HepG2 (cell line): ENCODE results near the gene TVP23A. TPM values are rescaled to one million over a fixed set of nuclear protein-coding genes. Genes with fewer than 3 reads are reported as not detected.

Experiments used
- ASH2L ChIP-seq: fragments of 300-600, 200-600 bp; sonication (generic); IDR thresholded peaks from 2 replicates; pipeline ENCODE4 v1.7.0; 2017; ENCODE audit warnings: low read depth, mild to moderate bottlenecking, moderate library complexity, mixed read lengths, low read length; ENCODE audit not compliant: insufficient read length
- CHCHD3 ChIP-seq: sonication (generic); formaldehyde crosslinking; IDR thresholded peaks from 2 replicates; pipeline ENCODE4 v1.8.0; 2022; ENCODE audit warnings: mild to moderate bottlenecking, missing genetic modification reagents, moderate library complexity
- CHD4 ChIP-seq: fragments of 200-600 bp; sonication (generic); IDR thresholded peaks from 2 replicates; pipeline ENCODE4 v1.7.0; 2017; ENCODE audit warnings: mild to moderate bottlenecking, low read length, borderline replicate concordance
- FOSL2 ChIP-seq: sonication (generic); formaldehyde crosslinking; IDR thresholded peaks from 2 replicates; pipeline ENCODE4 v1.4.0; 2020; ENCODE audit warnings: missing genetic modification reagents
- FOXM1 ChIP-seq: sonication (generic); formaldehyde crosslinking; IDR thresholded peaks from 2 replicates; pipeline ENCODE4 v1.5.0; 2020; ENCODE audit warnings: missing genetic modification reagents
- HNRNPUL1 ChIP-seq: fragments of 200-400 bp; formaldehyde crosslinking; IDR thresholded peaks from 2 replicates; pipeline ENCODE4 v1.6.1; 2017; ENCODE audit warnings: low read depth, mild to moderate bottlenecking, low read length, moderate library complexity
- NR2C2 ChIP-seq: sonication (generic); formaldehyde crosslinking; IDR thresholded peaks from 2 replicates; pipeline ENCODE4 v1.4.0; 2020; ENCODE audit warnings: missing genetic modification reagents, mild to moderate bottlenecking, moderate library complexity, borderline replicate concordance
- SKI ChIP-seq: fragments of 450-650 bp; IDR thresholded peaks from one replicate; pipeline ENCODE4 v1.6.1; 2018; ENCODE audit warnings: mild to moderate bottlenecking; ENCODE audit not compliant: partially characterized antibody
- SOX5 ChIP-seq: IDR thresholded peaks from 2 replicates; pipeline ENCODE4 v1.6.1; 2016; ENCODE audit warnings: borderline replicate concordance
- STAG1 ChIP-seq: sonication (generic); formaldehyde crosslinking; IDR thresholded peaks from 2 replicates; pipeline ENCODE4 v1.4.0; 2020; ENCODE audit warnings: missing genetic modification reagents
- TCF7 ChIP-seq: sonication (generic); IDR thresholded peaks from 2 replicates; pipeline ENCODE4 v1.6.1; 2016; ENCODE audit warnings: antibody characterized with exemption, low read depth
- ZBTB42 ChIP-seq: sonication (generic); formaldehyde crosslinking; IDR thresholded peaks from 2 replicates; pipeline ENCODE4 v1.5.0; 2020; ENCODE audit warnings: mild to moderate bottlenecking, missing genetic modification reagents
- ZNF33A ChIP-seq: sonication (generic); formaldehyde crosslinking; IDR thresholded peaks from 2 replicates; pipeline ENCODE4 v1.5.1; 2020; ENCODE audit warnings: missing genetic modification reagents, mild to moderate bottlenecking, moderate library complexity, borderline replicate concordance
- ZNF589 ChIP-seq: sonication (generic); formaldehyde crosslinking; conservative IDR thresholded peaks from 2 replicates; pipeline ENCODE4 v1.8.0; 2022; ENCODE audit warnings: mild to moderate bottlenecking, moderate library complexity, missing genetic modification reagents
- polyA plus RNA-seq, 8 experiments: library from polyadenylated mRNA; depleted of rRNA in 3 of 8; stranded (reverse) in 7 of 8; unstranded in 1 of 8; fragments of >200 nt; fragmentation: Illumina TruSeq in 4 of 8; extraction: Trizol in 4 of 8; gene quantifications; 2 replicates each; pipeline versions ENCODE4 v1.2.1 to v1.2.3, GENCODE V29; 2011 to 2016; ENCODE audit warnings: low read depth in 4 of 8, missing spikeins in 1 of 8, mixed read lengths in 1 of 8; ENCODE audit not compliant: insufficient read depth in 1 of 8
- total RNA-seq, 5 experiments: library from RNA; depleted of rRNA; stranded (reverse); fragments of >200 nt; fragmentation: Illumina TruSeq; extraction: Trizol; gene quantifications; 2 replicates each; pipeline ENCODE4 v1.2.3, GENCODE V29; 2016; ENCODE audit warnings: low read depth in 1 of 5
- TF ChIP-seq, protein P1 (sequence below): sonication (generic); IDR thresholded peaks from 2 replicates; pipeline ENCODE4 v1.6.1; 2016; ENCODE audit warnings: low read depth, borderline replicate concordance
- TF ChIP-seq, protein P2 (sequence below): sonication (generic); formaldehyde crosslinking; IDR thresholded peaks from 2 replicates; pipeline ENCODE4 v1.5.1; 2020; ENCODE audit warnings: mild to moderate bottlenecking, moderate library complexity, missing genetic modification reagents
- TF ChIP-seq, protein P3 (sequence below): sonication (generic); formaldehyde crosslinking; conservative IDR thresholded peaks from 2 replicates; pipeline ENCODE4 v1.4.0; 2020; ENCODE audit warnings: mild to moderate bottlenecking, missing genetic modification reagents, moderate library complexity

TVP23A gene
- total and polyA plus RNA-seq, 2 of the 13 experiments (the other 11 are each of a cell fraction or from before 2014, with no cell fraction given) = not detected

DNA sequence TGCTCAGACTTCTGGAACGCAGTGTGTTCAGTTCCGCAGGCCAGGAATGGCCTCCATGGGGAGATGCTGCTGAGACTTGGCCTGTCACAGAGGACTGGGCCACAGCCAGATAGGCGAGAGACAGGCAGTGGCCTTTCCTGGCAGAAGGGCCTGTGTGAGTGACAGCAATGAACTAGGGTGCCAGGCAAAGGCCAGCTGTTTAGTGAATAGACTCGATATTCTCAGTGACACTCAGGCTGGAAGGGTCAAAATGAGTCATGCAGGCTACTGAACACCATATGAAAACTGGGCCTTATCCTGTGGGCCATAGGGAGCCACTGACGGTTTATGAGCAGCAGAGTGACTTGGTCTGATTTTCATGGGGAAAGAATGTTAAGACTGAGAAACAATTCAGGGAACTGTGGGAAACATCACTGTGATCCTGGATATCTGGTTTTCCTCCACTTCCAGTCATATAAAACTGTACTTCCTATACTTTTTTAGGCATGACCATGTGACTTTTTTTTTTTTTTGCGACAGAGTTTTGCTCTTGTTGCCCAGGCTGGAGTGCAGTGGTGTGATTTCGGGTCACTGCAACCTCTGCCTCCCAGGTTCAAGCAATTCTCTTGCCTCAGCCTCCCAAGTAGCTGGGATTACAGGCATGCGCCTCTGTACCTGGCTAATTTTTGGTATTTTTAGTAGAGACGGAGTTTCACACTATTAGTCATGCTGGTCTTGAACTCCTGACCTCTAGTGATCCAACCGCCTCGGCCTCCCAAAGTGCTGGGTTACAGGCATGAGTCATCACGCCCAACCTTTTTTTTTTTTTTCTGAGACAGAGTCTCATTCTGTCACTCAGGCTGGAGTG lies 80.1 kb downstream of the TVP23A start (continued):
- TF ChIP-seq TCF7 (peak; percentile 56), ZNF33A (CRISPR knock-in tag) (peak; percentile 48; the same call in 1 of the 2 replicates), ZBTB42 (CRISPR knock-in tag) (no peak), SKI (peak; percentile 76), SOX5 (CRISPR knock-in tag) (peak; percentile 61; the same call in 1 of the 2 replicates), STAG1 (CRISPR knock-in tag) (0 out of 2 replicates have a peak, but pooled peaks have one; percentile 14), CHD4 (peak; percentile 91; the same call in 1 of the 2 replicates), CHCHD3 (CRISPR knock-in tag) (peak; percentile 49; the same call in 1 of the 2 replicates), ZNF589 (CRISPR knock-in tag) (no peak), NR2C2 (CRISPR knock-in tag) (peak; percentile 61; the same call in 1 of the 2 replicates), HNRNPUL1 (no peak), FOXM1 (CRISPR knock-in tag) (no peak), FOSL2 (CRISPR knock-in tag) (peak; percentile 99), ASH2L (peak; percentile 43)
- TF ChIP-seq, protein P1, sequence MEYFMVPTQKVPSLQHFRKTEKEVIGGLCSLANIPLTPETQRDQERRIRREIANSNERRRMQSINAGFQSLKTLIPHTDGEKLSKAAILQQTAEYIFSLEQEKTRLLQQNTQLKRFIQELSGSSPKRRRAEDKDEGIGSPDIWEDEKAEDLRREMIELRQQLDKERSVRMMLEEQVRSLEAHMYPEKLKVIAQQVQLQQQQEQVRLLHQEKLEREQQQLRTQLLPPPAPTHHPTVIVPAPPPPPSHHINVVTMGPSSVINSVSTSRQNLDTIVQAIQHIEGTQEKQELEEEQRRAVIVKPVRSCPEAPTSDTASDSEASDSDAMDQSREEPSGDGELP = peak; percentile 66; the same call in 1 of the 2 replicates
- TF ChIP-seq, protein P2, sequence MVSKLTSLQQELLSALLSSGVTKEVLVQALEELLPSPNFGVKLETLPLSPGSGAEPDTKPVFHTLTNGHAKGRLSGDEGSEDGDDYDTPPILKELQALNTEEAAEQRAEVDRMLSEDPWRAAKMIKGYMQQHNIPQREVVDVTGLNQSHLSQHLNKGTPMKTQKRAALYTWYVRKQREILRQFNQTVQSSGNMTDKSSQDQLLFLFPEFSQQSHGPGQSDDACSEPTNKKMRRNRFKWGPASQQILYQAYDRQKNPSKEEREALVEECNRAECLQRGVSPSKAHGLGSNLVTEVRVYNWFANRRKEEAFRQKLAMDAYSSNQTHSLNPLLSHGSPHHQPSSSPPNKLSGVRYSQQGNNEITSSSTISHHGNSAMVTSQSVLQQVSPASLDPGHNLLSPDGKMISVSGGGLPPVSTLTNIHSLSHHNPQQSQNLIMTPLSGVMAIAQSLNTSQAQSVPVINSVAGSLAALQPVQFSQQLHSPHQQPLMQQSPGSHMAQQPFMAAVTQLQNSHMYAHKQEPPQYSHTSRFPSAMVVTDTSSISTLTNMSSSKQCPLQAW (CRISPR knock-in tag) = peak; percentile 76
- TF ChIP-seq, protein P3, sequence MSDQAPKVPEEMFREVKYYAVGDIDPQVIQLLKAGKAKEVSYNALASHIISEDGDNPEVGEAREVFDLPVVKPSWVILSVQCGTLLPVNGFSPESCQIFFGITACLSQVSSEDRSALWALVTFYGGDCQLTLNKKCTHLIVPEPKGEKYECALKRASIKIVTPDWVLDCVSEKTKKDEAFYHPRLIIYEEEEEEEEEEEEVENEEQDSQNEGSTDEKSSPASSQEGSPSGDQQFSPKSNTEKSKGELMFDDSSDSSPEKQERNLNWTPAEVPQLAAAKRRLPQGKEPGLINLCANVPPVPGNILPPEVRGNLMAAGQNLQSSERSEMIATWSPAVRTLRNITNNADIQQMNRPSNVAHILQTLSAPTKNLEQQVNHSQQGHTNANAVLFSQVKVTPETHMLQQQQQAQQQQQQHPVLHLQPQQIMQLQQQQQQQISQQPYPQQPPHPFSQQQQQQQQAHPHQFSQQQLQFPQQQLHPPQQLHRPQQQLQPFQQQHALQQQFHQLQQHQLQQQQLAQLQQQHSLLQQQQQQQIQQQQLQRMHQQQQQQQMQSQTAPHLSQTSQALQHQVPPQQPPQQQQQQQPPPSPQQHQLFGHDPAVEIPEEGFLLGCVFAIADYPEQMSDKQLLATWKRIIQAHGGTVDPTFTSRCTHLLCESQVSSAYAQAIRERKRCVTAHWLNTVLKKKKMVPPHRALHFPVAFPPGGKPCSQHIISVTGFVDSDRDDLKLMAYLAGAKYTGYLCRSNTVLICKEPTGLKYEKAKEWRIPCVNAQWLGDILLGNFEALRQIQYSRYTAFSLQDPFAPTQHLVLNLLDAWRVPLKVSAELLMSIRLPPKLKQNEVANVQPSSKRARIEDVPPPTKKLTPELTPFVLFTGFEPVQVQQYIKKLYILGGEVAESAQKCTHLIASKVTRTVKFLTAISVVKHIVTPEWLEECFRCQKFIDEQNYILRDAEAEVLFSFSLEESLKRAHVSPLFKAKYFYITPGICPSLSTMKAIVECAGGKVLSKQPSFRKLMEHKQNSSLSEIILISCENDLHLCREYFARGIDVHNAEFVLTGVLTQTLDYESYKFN = peak; percentile 64
